AG09319 (cell line): Measurements from ENCODE around the gene TSHZ3.

Experiments used
- DNase-seq: peaks from one replicate; pipeline ENCODE4 v3.0.0-alpha.2; 2010; ENCODE audit warnings: low read depth; ENCODE audit errors: extremely low read depth
- TF ChIP-seq, protein P1 (sequence below): IDR thresholded peaks from 2 replicates; pipeline ENCODE4 v1.5.1; 2011; ENCODE audit warnings: low read depth, mild to moderate bottlenecking, inconsistent platforms, low read length, moderate library complexity

Gene TSHZ3

DNA sequence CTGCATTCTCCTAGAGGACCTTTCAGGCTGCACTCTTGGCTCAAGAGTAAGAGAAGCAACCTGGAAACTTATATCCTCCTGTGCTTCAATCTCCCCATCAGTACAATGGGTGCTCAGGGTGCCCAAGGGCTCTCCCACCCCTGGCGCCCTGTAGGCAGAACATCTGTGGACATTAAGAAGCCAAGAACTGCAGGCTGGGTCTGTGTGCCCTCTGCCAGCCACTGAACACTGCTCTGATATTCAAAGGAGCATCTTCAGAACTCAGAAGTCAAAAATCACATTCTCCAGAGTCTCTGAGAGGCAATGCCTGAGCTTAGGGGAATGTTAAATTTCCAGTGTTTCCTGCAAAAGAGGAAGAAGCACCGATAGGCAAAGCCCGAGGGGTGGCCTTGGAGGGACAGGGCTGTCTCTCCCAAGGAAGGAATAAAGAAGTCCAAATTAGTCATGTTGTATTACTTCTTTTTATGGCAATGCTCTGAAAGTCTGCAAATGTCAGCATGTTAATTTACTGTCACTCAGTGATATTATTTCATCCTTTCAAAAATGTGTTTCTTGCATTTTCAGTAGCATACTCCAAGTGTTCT is 88.1 kb downstream of the TSHZ3 start:
- DNase-seq: no peak
- TF ChIP-seq, protein P1, sequence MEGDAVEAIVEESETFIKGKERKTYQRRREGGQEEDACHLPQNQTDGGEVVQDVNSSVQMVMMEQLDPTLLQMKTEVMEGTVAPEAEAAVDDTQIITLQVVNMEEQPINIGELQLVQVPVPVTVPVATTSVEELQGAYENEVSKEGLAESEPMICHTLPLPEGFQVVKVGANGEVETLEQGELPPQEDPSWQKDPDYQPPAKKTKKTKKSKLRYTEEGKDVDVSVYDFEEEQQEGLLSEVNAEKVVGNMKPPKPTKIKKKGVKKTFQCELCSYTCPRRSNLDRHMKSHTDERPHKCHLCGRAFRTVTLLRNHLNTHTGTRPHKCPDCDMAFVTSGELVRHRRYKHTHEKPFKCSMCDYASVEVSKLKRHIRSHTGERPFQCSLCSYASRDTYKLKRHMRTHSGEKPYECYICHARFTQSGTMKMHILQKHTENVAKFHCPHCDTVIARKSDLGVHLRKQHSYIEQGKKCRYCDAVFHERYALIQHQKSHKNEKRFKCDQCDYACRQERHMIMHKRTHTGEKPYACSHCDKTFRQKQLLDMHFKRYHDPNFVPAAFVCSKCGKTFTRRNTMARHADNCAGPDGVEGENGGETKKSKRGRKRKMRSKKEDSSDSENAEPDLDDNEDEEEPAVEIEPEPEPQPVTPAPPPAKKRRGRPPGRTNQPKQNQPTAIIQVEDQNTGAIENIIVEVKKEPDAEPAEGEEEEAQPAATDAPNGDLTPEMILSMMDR: no peak

DNA sequence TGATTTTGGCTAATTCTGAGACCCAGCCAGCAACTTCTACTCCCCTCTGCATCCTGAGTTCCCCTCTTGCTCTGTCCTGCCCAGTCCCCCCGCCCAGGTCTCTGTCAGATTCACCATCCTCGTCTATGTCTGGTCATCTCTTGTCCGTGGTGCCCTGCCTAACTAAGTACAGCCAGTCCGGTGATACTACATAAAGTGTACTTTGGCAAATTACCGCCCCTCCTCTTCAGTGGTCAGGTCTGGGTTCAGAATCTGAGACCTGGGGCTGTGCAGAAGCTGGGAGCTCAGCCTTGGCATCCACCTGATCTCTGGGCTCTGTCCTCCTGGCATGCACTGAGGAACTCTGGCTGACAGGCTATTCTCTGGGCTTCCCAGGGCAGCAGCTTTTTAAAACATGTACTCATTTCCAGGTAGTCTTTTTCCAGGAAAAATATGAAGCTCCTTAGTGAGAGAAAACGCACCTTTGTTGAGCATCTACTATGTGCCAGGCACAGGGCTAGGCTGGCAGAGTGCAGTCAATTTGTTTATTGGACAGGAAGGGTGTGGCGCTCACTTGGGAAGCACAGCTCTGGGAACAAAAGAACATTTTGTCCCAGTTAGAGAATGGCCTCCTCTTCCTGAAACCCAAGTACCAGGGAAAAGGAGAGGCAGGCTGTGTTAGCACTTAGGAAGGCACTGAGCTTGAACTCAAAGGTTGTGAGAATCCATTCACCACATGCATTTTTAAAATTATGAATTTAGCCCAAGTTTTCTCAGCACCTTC is 88.9 kb downstream of the TSHZ3 start:
- DNase-seq: no peak
- TF ChIP-seq, protein P1: no peak

DNA sequence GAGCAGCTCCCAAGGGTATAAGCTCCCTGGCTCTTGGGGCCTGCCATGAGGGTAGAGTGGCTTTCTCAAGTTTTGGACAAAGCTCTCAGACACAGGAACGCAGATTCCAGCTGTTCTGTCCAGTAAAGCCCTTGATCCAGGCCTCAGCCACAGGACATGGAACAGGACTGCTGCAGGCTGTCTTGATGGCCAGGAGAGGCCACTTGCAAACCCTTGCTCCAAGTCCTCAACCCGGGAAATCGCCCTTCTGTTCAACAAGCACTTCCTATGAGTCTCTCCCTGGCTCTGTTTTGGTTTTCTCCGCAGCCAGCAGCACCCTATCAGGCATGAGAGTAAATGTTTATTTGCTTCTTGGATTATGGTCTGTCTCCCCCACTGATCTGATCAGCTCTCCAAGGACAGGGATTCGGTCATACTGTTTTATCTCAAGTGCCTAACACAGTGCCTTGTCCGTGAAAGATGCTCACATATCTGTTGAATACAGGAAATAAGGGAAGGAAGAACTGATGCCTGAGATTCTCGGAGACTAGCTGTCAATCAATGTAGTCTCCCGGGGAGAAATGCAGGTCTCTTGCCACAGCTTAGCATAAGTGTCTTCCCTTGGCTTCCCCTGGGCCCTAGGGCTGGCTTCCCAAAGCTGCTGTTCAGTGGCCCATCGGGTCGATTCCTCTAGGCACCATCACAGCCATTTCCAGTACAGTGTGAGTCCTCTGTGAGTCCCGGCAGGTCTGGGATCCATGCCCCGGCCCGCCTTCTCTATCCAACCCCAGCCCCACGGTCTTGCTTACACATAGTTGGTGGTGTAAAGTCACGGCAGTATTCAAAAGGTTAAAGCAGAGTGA is 90.8 kb downstream of the TSHZ3 start:
- no peak for DNase-seq
- TF ChIP-seq, protein P1: no peak

DNA sequence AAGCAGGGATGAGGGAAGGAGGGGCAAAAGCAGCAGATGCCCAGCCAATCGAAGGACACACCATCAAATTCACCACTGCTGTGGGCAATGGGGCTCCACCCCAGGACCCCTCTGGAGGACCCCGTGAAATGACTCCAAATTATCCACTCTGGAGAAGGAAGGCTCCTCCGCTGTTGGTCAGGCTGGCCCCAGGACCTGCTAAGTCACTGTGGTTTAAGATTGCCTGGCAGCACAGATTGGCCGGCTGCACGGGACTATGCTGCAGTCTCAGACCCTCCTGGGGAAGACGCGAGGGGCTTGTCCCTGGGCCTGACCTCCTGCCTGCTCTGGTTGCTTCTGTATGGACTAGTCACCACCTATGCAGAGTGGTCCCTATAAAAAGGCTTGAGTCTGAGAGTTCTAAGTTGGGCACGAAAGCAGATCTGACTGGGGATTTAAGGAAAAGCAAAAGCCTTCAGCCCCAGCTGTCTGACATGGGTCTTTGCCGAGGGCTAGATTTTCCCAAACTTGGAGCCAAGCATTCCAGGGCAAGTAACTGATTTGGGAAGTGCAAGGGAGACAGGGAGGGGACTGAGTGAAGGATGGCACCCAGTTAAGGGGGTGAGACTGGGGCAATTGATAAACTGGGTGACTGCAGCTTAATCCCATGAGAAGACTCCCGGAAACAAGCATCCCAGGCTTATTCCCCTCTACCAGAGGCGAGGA is 91.7 kb downstream of the TSHZ3 start:
- TF ChIP-seq, protein P1: no peak

DNA sequence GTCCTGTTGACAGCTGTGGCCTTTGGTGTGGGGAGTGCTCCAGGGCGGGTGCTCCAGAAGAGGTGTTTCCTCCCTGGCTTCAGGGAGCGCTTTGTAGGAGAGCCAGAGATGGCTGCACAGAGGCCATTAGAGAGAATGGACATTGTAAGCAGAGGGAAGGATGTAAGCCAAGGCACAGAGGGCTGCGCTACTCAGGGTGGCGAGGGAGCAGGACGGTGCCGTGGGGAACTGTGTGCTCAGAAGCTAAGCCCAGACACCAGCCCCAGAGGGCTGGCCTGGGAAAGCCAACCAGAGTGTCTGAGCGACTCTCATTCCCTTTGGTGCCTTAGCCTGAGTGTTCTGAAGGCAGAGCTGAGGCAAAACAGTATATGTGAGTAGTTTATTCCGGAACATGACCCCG is 92.2 kb downstream of the TSHZ3 start:
- DNase-seq: no peak
- TF ChIP-seq, protein P1: no peak

More for the DNA sequence above, 91.7 kb downstream of the TSHZ3 start:
- DNase-seq: no peak

DNA sequence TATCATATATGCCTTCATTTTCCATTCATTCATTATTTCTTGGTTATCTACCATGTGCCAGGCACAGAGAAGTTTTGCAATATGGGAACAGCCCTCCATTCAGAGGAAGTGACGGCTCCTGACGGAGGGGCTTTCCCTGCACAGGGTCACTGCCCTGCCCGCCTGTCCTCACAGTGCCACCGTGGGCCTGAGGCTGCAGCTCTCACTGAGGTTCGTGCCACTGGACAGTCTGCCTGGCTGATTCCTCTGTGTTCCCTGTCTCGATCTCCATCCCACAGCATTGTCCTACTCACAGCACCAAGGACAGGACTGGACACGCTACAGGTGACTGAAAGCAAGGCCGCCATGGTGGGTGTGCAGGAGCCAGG is 92.7 kb downstream of the TSHZ3 start:
- no peak for DNase-seq
- TF ChIP-seq, protein P1: no peak
